HepG2 (cell line): ENCODE measurements around the gene MCU. TPM values are rescaled to one million over a fixed set of nuclear protein-coding genes. Genes with fewer than 3 reads are reported as not detected.

Experiments used
- ADNP ChIP-seq: sonication (generic); formaldehyde crosslinking; IDR thresholded peaks from 2 replicates; pipeline ENCODE4 v1.4.0; 2020; ENCODE audit warnings: missing genetic modification reagents
- ATF5 ChIP-seq: sonication (generic); formaldehyde crosslinking; IDR thresholded peaks from 2 replicates; pipeline ENCODE4 v1.4.0; 2020; ENCODE audit warnings: mild to moderate bottlenecking, low read depth, missing genetic modification reagents
- ATF7 ChIP-seq, 2 experiments: fragments of 450-650 bp in 1 of 2; sonication (generic) in 1 of 2; formaldehyde crosslinking in 1 of 2; IDR thresholded peaks; 2 replicates each; pipeline versions ENCODE4 v1.4.0 to v1.6.1; 2016 to 2020; ENCODE audit warnings: antibody characterized with exemption in 1 of 2, mild to moderate bottlenecking in 1 of 2, missing genetic modification reagents in 1 of 2
- GPBP1L1 ChIP-seq: sonication (generic); formaldehyde crosslinking; IDR thresholded peaks from 2 replicates; pipeline ENCODE4 v1.5.0; 2020; ENCODE audit warnings: mild to moderate bottlenecking, missing genetic modification reagents
- HHEX ChIP-seq: IDR thresholded peaks from 2 replicates; pipeline ENCODE4 v1.6.1; 2016; ENCODE audit warnings: control low read depth
- KDM1A ChIP-seq: IDR thresholded peaks from 2 replicates; pipeline ENCODE4 v1.6.1; 2016; ENCODE audit warnings: missing compliant biosample characterization
- MYPOP ChIP-seq: sonication (generic); formaldehyde crosslinking; IDR thresholded peaks from 2 replicates; pipeline ENCODE4 v1.8.1; 2023; ENCODE audit warnings: mild to moderate bottlenecking, moderate library complexity, missing genetic modification reagents
- NPAS2 ChIP-seq: sonication (generic); formaldehyde crosslinking; IDR thresholded peaks from 2 replicates; pipeline ENCODE4 v1.8.0; 2022; ENCODE audit warnings: mild to moderate bottlenecking, missing genetic modification reagents, borderline replicate concordance
- PATZ1 ChIP-seq: sonication (generic); formaldehyde crosslinking; IDR thresholded peaks from 2 replicates; pipeline ENCODE4 v1.4.0; 2020; ENCODE audit warnings: missing genetic modification reagents
- SIX4 ChIP-seq: sonication (generic); formaldehyde crosslinking; IDR thresholded peaks from 2 replicates; pipeline ENCODE4 v1.4.0; 2020; ENCODE audit warnings: missing genetic modification reagents
- SKI ChIP-seq: fragments of 450-650 bp; IDR thresholded peaks from one replicate; pipeline ENCODE4 v1.6.1; 2018; ENCODE audit warnings: mild to moderate bottlenecking; ENCODE audit not compliant: partially characterized antibody
- SNAI1 ChIP-seq: sonication (generic); formaldehyde crosslinking; IDR thresholded peaks from 2 replicates; pipeline ENCODE4 v1.5.0; 2020; ENCODE audit warnings: mild to moderate bottlenecking, missing genetic modification reagents, borderline replicate concordance
- TCF7L2 ChIP-seq: IDR thresholded peaks from 2 replicates; pipeline ENCODE4 v1.6.1; 2011; ENCODE audit warnings: mild to moderate bottlenecking, low read depth, low read length, moderate library complexity
- TFDP1 ChIP-seq: IDR thresholded peaks from 2 replicates; pipeline ENCODE4 v1.6.1; 2016; ENCODE audit warnings: missing compliant biosample characterization, missing genetic modification reagents, borderline replicate concordance
- ZKSCAN8 ChIP-seq: IDR thresholded peaks from 2 replicates; pipeline ENCODE4 v1.6.1; 2016; ENCODE audit warnings: borderline replicate concordance, missing genetic modification reagents, missing compliant biosample characterization
- ZNF350 ChIP-seq: sonication (generic); formaldehyde crosslinking; IDR thresholded peaks from 2 replicates; pipeline ENCODE4 v1.4.0; 2020; ENCODE audit warnings: mild to moderate bottlenecking, low read depth, missing genetic modification reagents, borderline replicate concordance
- ZNF446 ChIP-seq: sonication (generic); formaldehyde crosslinking; IDR thresholded peaks from 2 replicates; pipeline ENCODE4 v1.5.0; 2020; ENCODE audit warnings: mild to moderate bottlenecking, missing genetic modification reagents
- ZNF503 ChIP-seq: sonication (generic); formaldehyde crosslinking; IDR thresholded peaks from 2 replicates; pipeline ENCODE4 v1.4.0; 2020; ENCODE audit warnings: missing genetic modification reagents
- ZNF773 ChIP-seq: sonication (generic); formaldehyde crosslinking; IDR thresholded peaks from 2 replicates; pipeline ENCODE4 v1.4.0; 2020; ENCODE audit warnings: missing genetic modification reagents, borderline replicate concordance
- ZNF782 ChIP-seq: sonication (generic); formaldehyde crosslinking; IDR thresholded peaks from 2 replicates; pipeline ENCODE4 v1.4.0; 2020; ENCODE audit warnings: missing genetic modification reagents, mild to moderate bottlenecking, borderline replicate concordance
- ZSCAN12 ChIP-seq: sonication (generic); formaldehyde crosslinking; IDR thresholded peaks from 2 replicates; pipeline ENCODE4 v1.9.0; 2021; ENCODE audit warnings: mild to moderate bottlenecking, missing genetic modification reagents
- polyA plus RNA-seq, 8 experiments: library from polyadenylated mRNA; depleted of rRNA in 3 of 8; stranded (reverse) in 7 of 8; unstranded in 1 of 8; fragments of >200 nt; fragmentation: Illumina TruSeq in 4 of 8; extraction: Trizol in 4 of 8; gene quantifications; 2 replicates each; pipeline versions ENCODE4 v1.2.1 to v1.2.3, GENCODE V29; 2011 to 2016; ENCODE audit warnings: low read depth in 4 of 8, missing spikeins in 1 of 8, mixed read lengths in 1 of 8; ENCODE audit not compliant: insufficient read depth in 1 of 8
- total RNA-seq, 5 experiments: library from RNA; depleted of rRNA; stranded (reverse); fragments of >200 nt; fragmentation: Illumina TruSeq; extraction: Trizol; gene quantifications; 2 replicates each; pipeline ENCODE4 v1.2.3, GENCODE V29; 2016; ENCODE audit warnings: low read depth in 1 of 5

The MCU gene
- total and polyA plus RNA-seq, 2 of the 13 experiments (the other 11 are each of a cell fraction or from before 2014, with no cell fraction given): 25.9 to 64.5 TPM

- no peak for TF ChIP-seq SNAI1
- TF ChIP-seq PATZ1 (CRISPR knock-in tag): no peak
- TF ChIP-seq ZNF773 (CRISPR knock-in tag): no peak; the same call in 1 of the 2 replicates
- no peak for TF ChIP-seq SIX4 (CRISPR knock-in tag)
- no peak for TF ChIP-seq KDM1A (CRISPR knock-in tag)
- TF ChIP-seq ATF7 (IDR thresholded peaks at IDR 0.05): no peak
- no peak for TF ChIP-seq ATF7 (CRISPR knock-in tag; IDR thresholded peaks at IDR 0.05)
- no peak for TF ChIP-seq ZNF782 (CRISPR knock-in tag)
- TF ChIP-seq ZKSCAN8: no peak
- TF ChIP-seq ZSCAN12 (CRISPR knock-in tag): no peak; the same call in 1 of the 2 replicates
- no peak for TF ChIP-seq TCF7L2
- TF ChIP-seq TFDP1 (CRISPR knock-in tag): no peak
- peak; percentile 28 for TF ChIP-seq SKI
- TF ChIP-seq ZNF503 (CRISPR knock-in tag): no peak
- no peak for TF ChIP-seq HHEX
- no peak for TF ChIP-seq ZNF350 (CRISPR knock-in tag)
- TF ChIP-seq MYPOP (CRISPR knock-in tag): no peak; the same call in 1 of the 2 replicates
- TF ChIP-seq GPBP1L1: no peak
- TF ChIP-seq NPAS2 (CRISPR knock-in tag): no peak
- TF ChIP-seq ATF5: no peak
- no peak for TF ChIP-seq ADNP (CRISPR knock-in tag)
- peak; percentile 42; the same call in 1 of the 2 replicates for TF ChIP-seq ZNF446
Measured at GRCh38 chr10:72691863-72692743, at the start of gene MCU (continued).
